Activated gamma-delta T cell (primary cell): ENCODE data around the gene DHRS3.

ENCODE experiments used
- DNase-seq: peaks from one replicate; lab custom pipeline; 2025; lab: John Stamatoyannopoulos, UW

Gene DHRS3

GRCh38 chr1:12598974-12599373 is 19.0 kb downstream of the DHRS3 start:
- no peak for DNase-seq

DNA sequence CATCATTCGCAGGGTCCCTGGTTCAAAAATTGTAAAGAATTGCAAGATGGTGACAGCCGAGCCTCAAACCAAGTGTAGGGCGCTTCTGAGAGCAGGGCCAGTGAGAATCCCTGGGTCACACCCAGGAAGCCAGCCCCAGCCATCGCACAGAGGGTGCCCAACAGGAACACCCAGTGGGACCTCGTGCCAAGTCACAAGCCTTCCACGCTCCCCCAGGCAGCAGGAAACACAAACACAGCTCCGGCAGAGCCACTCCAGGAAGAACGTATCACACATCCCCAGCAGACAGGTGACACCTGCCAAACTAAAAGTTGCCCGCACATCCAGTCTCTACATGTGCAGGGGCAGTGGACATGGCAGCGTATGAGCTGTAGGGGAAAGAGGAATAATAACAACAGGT is 20.2 kb downstream of the DHRS3 start:
- no peak for DNase-seq

DNA sequence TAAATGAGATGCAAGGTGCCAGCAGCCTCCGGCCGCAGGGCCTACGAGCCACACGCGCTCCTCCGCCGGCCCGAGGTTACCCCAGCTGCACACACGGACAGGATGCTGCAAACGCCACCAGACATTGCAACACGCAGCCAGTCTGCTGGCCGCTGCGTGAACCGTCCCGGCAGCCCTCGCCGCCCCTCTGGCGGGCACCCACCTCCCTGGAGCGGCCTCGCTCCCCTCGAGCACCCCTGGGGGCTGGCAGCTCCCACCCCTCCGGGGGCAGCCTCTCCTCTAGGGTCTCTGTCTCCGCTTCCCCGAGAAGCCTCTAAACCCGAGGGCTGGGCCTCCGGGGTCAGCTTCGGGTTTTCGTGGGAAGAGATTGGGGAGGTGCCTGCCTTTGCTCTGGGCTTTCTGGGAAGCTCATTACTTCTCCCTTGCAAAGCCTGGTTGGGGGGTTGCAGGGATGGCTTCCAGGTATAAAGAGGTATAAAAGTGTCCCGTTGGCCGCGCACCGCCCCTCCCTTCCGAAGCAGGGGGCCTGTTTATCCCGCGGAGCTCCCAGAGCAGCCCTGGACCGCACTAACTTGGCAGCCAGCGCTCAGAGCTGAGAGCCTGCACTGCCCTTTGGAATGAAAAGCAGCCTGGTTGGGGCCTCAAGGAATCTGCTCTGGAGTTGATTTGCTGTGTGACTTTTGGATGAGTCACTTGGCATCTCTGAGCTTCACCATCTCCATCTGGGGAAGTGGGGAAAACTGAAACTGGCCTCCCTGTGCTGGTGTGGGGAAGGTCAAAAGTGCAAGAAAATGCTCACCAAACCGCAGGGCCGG is 21.8 kb downstream of the DHRS3 start:
- DNase-seq = no peak

DNA sequence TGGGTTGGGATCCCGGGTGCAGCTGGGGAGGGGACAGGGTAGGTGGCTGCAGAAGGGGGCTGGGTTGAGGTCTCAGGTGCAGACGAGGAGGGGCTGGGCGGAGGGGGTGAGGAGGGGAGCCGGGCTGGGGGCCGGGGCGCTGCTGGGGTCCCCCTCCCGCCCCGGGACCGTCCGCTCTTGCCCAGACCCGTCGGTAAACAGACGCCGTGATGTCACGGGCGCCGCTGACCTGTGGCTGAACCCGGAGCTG is 22.3 kb downstream of the DHRS3 start:
- DNase-seq = no peak

GRCh38 chr1:12594966-12595756 is 22.8 kb downstream of the DHRS3 start:
- DNase-seq = peak; percentile 27

DNA sequence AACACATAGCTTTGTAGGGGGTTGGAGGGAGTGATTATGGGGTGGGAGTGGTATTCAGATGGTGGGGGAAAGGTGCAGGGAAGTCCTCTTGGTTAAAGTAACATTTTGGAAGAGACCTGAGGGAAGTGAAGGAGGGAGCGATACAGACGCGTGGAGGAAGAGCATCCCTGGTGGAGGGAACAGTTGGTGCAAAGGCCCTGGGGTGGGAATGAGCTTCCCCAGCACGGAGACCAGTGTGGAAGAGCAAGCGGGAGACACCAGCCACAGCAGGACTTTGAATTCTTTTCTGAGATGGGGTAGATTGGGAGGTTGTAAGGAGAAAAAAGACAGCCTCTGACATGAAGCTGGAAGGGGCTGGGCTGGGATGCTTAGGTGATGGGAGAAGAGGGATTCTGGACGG is 23.5 kb downstream of the DHRS3 start:
- DNase-seq = no peak

DNA sequence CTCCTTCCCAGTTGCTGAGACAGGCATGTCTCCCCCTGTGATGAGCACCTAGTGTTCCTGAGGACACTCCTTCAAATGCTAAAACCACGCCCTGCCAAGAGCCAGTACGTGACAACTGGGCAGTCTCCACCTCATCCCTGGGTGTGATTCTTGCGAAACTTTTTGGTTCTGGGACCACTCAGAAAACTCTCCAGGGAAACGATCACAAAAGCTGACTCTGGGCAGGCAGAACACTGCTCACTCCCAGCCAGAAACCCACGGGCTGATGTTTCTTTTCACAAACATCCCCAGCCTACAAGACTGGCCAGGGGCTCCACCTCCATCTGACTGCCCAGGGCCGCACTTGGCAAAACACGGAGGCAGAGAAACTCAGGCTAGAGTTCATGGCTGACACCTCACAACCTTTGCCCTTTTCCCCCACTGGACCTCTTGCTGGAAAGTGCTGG is 24.4 kb downstream of the DHRS3 start:
- no peak for DNase-seq

- no peak for DNase-seq
These were observed 25.5 kb downstream of the DHRS3 start for GRCh38 chr1:12592496-12592895.

GRCh38 chr1:12591267-12591938 is 26.6 kb downstream of the DHRS3 start:
- DNase-seq = no peak

DNA sequence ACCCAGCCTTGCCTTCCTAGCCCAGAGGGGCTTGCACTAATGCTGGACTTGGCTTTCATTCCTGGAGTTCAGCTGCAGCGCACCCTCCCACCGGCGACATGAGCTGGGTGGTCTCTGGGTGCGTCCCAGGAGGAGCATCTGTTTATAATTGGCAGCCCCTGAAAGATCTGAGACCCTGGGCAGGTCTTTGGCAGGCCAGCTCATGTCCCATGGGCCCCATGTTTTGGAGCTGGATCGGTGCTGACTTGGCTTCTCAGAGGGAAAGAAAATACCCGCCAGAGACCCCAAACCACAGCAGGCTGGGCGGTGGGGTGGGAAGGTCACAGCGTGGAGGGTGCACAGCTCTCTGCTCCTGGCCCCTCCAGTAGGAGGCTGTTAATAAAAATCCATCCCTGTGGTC is 29.3 kb downstream of the DHRS3 start:
- DNase-seq = no peak

DNA sequence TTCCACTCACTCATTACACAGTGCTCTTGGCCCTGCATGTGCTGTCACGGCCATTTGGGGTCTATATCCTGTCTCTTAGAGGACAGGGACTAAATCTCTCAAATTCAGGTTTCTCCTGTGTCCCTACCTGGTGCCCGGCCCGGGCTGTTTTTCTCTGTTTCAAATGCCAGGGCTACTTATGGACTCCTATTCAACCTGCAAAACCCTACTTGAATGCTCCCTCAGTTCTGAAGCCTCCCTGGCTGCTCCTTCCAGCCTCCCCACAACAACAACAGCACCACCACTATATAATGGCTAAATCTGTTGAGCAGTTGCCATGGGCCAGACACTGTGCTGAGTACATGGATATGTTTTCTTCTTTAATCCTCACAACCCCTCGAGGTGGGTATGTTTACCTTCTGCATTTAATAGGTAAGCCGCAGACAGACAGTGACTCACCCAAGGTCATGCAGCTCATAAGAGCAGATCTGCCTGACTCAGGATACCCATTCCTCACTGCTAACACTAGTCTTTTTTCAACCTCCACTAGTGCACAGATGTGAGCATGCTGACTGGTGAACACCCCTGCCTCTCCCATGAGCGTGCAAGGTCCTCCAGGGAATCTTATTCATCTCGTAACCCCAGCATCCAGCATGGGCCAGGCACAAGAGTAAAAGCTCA is 29.9 kb downstream of the DHRS3 start:
- DNase-seq = no peak

GRCh38 chr1:12585951-12586942 is 31.8 kb downstream of the DHRS3 start:
- no peak for DNase-seq

GRCh38 chr1:12585536-12585935 is 32.5 kb downstream of the DHRS3 start:
- DNase-seq = no peak

DNA sequence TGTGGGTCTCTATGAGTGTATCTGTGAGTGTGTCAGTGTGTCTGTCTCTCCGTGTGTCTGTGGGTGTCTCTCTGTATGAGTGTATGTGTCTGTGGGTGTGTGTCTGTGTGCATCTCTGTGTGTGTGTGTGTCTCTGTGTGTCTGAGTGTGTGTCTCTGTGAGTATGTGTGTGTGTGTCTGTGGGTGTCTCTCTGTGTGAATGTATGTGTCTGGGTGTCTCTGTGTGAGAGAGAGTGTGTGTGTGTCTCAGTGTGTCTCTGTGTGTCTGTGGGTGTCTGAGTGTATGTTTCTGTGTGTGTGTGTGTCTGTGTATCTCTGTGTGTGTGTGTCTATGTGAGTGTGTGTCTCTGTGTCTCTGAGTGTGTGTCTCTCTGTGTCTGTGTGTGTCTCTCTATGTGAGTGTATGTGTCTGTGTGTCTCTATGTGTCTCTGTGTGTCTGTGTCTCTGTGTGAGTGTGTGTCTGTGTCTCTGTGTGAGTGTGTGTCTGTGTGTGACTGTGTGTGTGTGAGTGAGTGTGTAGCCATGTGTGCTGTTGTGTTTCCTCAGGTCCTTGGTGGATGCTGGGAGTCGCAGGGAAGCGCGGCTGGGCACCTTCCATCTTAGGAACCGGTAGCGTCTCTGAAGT is 33.0 kb downstream of the DHRS3 start:
- DNase-seq = no peak

GRCh38 chr1:12583484-12583883 is 34.5 kb downstream of the DHRS3 start:
- no peak for DNase-seq

- no peak for DNase-seq
These were observed 35.4 kb downstream of the DHRS3 start for GRCh38 chr1:12582649-12583048.

GRCh38 chr1:12581179-12581578 is 36.8 kb downstream of the DHRS3 start:
- no peak for DNase-seq

DNA sequence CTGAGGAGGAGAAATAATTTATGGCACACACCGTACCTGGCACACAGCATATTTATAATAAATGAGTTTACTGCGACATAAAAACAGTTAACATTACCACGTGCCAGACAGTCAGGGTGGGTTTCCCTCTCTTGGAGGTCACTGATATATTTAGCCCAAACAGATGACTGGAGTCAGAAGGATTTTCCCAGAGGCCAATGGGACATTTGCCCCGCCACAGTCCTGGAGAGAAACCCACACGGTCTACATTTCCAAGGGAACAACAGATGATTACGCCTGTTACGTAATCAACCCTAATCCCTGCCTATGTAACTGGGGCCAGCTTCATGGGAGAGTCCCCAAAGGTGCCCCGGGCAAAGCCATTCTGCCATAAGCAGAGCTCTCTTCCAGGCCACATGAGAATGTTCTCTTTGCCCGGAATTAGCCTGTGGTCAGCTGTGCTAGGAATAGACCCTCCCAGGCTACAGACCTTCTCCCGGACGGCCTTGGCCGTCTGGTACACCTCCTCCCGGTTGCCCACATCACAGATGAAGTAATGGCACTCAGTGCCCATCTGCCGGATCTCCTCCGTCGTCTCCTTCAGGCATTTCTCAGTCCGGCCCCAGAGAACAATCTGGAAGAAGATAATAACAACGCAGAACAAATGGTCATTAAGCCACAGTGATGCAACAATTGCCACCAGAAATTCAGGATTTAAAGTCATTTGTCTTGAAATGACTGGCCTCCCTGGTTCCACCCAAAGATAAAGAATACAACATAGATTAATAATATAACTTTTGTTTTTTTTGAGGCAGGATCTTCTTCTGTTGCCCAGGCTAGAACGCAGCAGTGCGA is 37.7 kb downstream of the DHRS3 start:
- no peak for DNase-seq

GRCh38 chr1:12578860-12579422 is 39.1 kb downstream of the DHRS3 start:
- no peak for DNase-seq
